Activated CD4-positive, CD25-positive, alpha-beta regulatory T cell treated with anti-CD3 and anti-CD28 coated beads, Interleukin-2, amount 50 U/mL, for 72 hours (primary cell): ENCODE data around the gene FADS3.
A peak's percentile ranks its signal among the peaks of the same experiment; 100 is the strongest.

Experiments used
- DNase-seq: peaks from one replicate; pipeline ENCODE4 v3.0.0; 2021

FADS3 gene

GRCh38 chr11:61854206-61854895, 37.0 kb downstream of the FADS3 start:
- DNase-seq, result no peak

GRCh38 chr11:61853698-61854169, 37.6 kb downstream of the FADS3 start:
- DNase-seq, result no peak

GRCh38 chr11:61851900-61852295, 39.4 kb downstream of the FADS3 start:
- no peak for DNase-seq

- no peak for DNase-seq
Measured at GRCh38 chr11:61851113-61851899, 40.0 kb downstream of the FADS3 start.

- DNase-seq, result no peak
Measured at GRCh38 chr11:61850687-61851086, 40.7 kb downstream of the FADS3 start.

GRCh38 chr11:61848631-61849030, 42.7 kb downstream of the FADS3 start:
- DNase-seq, result no peak

- DNase-seq, result no peak
Measured at GRCh38 chr11:61847914-61848581, 43.3 kb downstream of the FADS3 start.

- no peak for DNase-seq
Measured at GRCh38 chr11:61846362-61847020, 44.9 kb downstream of the FADS3 start.

- no peak for DNase-seq
Measured at GRCh38 chr11:61844909-61845565, 46.3 kb downstream of the FADS3 start.

GRCh38 chr11:61842528-61842820, 48.9 kb downstream of the FADS3 start:
- DNase-seq, result no peak

GRCh38 chr11:61841636-61842527, 49.5 kb downstream of the FADS3 start:
- no peak for DNase-seq

- no peak for DNase-seq
Measured at GRCh38 chr11:61840371-61840770, 51.0 kb downstream of the FADS3 start.

- no peak for DNase-seq
Measured at GRCh38 chr11:61839742-61840141, 51.6 kb downstream of the FADS3 start.

- DNase-seq, result no peak
Measured at GRCh38 chr11:61838921-61839320, 52.4 kb downstream of the FADS3 start.

GRCh38 chr11:61838501-61838900, 52.8 kb downstream of the FADS3 start:
- no peak for DNase-seq

- DNase-seq, result no peak
Measured at GRCh38 chr11:61837411-61838005, 53.8 kb downstream of the FADS3 start.

- no peak for DNase-seq
Measured at GRCh38 chr11:61836193-61836592, 55.2 kb downstream of the FADS3 start.

- DNase-seq, result peak; percentile 39
Measured at GRCh38 chr11:61834278-61835048, 56.9 kb downstream of the FADS3 start.

GRCh38 chr11:61833926-61834277, 57.4 kb downstream of the FADS3 start:
- no peak for DNase-seq

- no peak for DNase-seq
Measured at GRCh38 chr11:61833471-61833870, 57.9 kb downstream of the FADS3 start.

- no peak for DNase-seq
Measured at GRCh38 chr11:61832754-61833153, 58.6 kb downstream of the FADS3 start.
